ENCODE measurements around the gene SLIT1.

DNA sequence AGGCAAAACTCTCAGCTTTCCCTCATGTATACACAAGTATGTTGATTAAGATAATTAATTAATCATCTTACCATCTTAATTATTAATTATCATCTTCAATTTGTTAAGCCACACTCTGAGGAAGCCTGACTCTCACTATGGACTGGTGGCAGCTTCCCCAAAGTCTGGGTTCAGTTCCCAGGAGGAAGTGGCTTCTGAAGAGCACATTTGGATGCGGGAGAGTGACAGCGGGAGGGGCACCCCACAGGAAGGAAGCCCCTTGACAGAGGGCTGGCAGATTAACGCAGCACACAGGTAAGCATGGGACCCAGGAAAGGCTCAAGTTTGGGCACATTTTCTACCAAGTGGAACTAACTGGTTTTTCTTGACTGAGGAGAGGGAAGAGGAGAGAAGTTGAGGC, 13.4 kb upstream of the SLIT1 start:
- TF ChIP-seq CTCF (IDR thresholded peaks at IDR 0.05) (no peak), POLR2A (IDR thresholded peaks at IDR 0.05) (no peak)

All from lower leg skin (tissue), 3 donors.